Activated T-cell treated with anti-CD3 and anti-CD28 coated beads for 24 hours (primary cell): ENCODE results near the gene NUP93.
"Not testable (repeated sequence)": the region's sequence is repeated elsewhere in the genome, so short reads cannot be mapped to it uniquely, and the experiment has no call there.

ENCODE experiments used
- DNase-seq: peaks from one replicate; pipeline ENCODE4 v3.0.0-alpha.2; 2020; ENCODE audit warnings: low read depth

Gene NUP93

DNA sequence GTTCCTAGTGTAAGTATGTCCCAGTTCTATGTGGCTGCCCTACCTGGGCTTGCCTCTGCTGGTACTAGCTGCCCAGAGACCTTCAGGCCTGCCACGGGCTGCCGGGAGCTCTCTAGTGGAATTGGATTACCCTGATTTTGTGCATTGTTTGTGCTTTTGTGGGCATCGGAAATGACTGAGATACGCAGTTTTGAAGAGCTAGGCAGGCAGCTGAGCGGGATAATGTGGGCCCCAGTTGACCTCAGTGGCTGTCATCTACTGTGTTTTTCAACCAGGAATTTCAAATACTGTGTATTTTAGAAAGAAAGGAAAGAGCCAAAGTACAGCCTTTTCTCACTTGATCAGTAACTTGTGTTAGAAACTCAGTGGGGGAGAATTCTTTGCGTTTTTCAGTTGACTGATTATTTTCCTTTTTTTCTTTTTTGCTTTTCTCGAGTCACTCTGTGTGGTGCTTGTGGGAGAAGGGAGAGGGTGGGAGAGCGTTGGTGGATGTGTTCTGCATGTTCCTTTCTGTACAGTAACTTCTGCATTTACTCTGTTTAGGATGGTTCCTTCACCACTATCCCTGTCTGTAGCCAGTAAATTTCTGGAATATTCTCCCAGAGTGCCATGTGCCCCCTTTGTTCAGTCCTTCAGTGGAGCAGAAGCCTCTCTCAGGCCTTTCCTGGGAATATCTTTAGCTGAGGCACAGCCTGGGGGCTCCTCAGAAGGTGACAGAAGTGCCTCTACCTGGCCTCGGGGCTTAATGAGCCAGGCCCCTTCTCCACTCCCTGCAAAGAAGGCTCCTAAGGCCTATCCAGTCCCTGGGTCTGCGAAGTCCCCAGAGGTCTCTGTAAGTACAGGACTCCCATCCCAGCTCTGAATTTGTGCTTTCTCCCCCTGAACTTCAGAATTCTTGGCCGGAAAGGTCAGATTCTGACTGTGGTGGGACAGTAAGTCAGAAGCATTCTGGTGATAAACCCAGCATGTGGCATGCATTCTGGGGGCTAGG lies 120.1 kb downstream of the NUP93 start:
- no peak for DNase-seq

GRCh38 chr16:56851671-56852400 lies 121.9 kb downstream of the NUP93 start:
- no peak for DNase-seq

DNA sequence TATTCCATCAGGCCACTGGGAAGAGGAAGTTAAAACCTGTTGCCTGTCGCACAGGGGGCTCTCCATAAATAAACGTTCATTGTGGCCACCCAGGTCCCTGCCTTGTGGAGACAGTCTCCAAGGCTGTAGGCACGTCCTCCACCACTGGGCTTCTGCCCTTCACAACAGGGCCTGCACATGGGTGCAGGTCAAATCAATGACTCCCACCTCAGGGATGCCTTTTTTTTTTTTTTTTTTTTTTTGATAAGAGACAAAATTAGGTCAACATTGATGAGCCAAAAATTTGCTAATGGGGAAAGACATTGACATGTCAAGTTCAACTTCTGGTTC lies 122.4 kb downstream of the NUP93 start:
- DNase-seq, result no peak

GRCh38 chr16:56852968-56853367 lies 123.0 kb downstream of the NUP93 start:
- DNase-seq, result no peak

DNA sequence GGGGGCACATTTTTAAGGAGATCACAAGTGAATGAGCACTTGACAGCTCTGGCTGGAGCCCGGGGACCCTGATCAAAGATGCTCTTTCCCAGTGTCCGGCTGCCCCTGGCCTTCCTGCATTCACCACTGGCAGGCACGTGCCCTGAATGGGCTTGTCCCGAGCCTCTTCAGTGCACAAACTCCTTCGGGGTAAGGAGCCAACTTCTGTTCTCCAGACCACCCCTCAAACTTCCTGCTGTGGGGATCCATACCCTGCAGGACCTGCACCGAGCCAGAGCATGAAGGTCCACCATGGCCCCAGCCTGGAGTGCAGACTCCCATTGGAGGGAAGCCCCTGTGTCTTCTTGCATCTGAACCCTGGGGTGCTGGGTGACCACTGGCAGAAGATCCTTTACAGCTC lies 125.3 kb downstream of the NUP93 start:
- no peak for DNase-seq

DNA sequence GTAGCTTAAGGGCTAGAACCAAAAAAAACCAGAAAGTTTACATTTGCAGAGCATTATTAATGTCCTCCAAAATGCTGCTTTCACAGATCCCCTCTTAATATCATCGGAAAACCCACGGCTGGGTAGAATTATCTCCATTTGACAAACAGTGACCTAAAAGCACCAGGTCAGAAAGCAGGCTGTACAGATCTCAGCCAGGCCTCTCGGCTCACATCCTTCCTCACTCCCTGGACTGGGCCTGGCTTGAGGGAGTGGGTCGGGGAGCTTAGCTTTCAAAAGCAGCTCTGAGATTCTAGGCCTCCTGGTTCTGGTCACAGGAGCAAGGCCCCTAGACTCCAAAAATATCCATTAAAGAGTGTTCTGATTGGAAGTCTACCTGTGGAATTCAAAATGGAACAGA lies 126.0 kb downstream of the NUP93 start:
- no peak for DNase-seq

DNA sequence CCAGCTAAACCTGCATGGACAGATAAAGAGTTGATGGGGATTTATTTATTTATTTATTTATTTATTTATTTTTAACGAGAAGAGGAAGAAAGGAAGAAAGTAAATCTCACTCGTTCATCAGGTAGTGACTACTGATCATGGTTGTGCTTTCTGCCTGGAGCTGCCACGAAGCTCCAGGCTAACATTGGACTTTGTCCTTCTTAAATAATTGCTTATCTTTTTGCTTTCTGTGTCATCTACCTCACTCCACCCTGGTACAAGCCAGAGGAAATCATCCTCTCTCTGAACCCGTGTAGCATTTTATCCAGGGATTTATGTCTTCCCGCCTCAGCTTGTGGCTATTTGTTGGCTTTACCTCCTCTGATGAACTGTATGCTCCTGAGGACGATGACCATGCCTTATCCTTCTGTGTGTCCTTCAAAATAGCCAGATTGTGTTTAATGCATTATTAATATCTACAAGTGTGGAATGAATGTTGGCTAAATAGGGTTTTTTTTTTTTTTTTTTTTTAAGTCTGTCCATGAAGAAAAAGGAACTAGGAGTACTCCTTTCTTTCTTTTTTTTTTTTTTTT lies 127.0 kb downstream of the NUP93 start:
- no peak for DNase-seq

GRCh38 chr16:56858374-56858773 lies 128.4 kb downstream of the NUP93 start:
- no peak for DNase-seq

DNA sequence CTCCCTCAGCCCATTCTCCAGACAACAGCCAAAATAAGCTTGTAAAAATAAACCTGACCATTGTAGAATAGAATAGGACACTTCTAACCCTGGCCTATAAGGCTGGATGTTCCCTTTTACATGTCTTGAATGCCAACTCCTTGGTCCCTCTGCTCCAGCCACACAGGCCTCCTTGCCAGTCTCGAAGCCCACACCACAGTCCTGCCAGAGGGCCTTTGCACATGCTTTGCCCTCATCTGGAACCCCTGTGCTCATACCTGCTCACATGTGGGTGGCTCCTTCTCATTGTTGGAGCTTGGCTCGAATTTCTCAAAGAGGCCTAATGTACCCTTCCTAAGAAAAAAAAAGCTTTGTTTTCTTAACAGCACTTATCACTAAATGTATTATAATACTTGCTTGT lies 129.7 kb downstream of the NUP93 start:
- DNase-seq, result no peak

- peak; percentile 11 for DNase-seq
These were observed 130.5 kb downstream of the NUP93 start for GRCh38 chr16:56860226-56861020.

GRCh38 chr16:56861092-56861610 lies 131.2 kb downstream of the NUP93 start:
- no peak for DNase-seq

- DNase-seq, result no peak
These were observed 131.8 kb downstream of the NUP93 start for GRCh38 chr16:56861756-56862155.

DNA sequence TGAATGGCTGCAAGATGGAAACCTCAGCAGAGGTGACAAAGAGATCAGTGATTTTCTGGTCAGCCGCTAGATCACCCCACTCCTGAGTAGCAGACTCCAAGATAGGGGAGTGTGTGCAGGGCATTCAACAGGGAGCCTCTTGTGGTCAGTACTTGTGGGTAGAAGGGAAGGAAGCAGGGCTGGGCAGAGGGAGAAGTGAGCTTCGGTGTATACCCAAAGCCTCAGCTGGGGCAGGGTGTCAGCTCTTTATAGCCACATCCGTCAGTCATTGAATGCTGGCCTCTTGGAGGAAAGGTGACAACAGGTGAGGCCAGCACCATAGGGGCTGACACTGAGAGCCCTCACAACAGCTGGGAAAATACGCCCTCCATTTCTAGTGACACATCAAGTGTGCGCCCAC lies 132.8 kb downstream of the NUP93 start:
- DNase-seq, result no peak

DNA sequence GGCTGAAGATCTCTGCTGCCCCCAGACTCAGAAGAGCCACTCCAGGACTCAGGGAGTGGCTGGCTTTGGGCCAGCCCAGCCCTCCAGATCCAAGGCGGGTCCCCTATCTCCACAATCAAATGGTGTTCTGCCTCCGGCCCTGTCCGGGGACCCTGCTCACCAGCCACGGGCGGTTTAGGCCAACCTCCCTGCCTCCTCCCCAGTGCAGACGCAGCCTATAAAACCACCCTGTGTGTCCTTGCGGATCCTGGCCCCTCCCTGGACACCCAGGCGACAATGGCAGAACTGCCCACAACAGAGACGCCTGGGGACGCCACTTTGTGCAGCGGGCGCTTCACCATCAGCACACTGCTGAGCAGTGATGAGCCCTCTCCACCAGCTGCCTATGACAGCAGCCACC lies 135.0 kb downstream of the NUP93 start, which contains the start of gene SLC12A3:
Gene SLC12A3 (plus strand): TSS at position 248 of the 400 bp plus-strand sequence. CDS start 29 bp downstream, at position 277.
- no peak for DNase-seq

DNA sequence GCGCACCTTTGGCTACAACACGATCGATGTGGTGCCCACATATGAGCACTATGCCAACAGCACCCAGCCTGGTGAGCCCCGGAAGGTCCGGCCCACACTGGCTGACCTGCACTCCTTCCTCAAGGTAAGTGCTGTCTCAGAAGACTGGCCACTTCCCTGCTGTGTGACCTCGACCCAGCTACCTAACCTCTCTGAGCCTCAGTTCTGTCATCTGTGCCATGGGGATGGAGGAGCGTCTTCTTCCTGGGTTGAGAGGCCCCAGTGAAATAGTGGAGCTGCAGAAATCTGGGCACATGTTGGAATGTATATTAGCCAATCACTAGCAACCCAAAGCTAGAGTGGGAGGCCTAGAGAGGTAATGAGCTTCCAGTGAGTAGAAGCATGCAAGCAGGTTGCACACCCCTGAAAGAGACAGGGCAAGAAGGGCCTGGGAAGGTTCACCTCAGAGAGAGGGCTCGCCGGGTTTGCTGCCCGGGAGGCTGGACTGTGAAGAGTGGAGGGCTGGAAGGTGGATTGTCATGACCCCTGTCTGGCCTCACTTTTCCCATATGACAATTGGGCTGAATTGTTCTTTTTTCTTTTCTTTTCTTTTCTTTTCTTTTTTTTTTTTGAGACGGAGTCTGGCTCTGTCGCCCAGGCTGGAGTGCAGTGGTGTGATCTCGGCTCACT lies 135.6 kb downstream of the NUP93 start:
- DNase-seq, result no peak

DNA sequence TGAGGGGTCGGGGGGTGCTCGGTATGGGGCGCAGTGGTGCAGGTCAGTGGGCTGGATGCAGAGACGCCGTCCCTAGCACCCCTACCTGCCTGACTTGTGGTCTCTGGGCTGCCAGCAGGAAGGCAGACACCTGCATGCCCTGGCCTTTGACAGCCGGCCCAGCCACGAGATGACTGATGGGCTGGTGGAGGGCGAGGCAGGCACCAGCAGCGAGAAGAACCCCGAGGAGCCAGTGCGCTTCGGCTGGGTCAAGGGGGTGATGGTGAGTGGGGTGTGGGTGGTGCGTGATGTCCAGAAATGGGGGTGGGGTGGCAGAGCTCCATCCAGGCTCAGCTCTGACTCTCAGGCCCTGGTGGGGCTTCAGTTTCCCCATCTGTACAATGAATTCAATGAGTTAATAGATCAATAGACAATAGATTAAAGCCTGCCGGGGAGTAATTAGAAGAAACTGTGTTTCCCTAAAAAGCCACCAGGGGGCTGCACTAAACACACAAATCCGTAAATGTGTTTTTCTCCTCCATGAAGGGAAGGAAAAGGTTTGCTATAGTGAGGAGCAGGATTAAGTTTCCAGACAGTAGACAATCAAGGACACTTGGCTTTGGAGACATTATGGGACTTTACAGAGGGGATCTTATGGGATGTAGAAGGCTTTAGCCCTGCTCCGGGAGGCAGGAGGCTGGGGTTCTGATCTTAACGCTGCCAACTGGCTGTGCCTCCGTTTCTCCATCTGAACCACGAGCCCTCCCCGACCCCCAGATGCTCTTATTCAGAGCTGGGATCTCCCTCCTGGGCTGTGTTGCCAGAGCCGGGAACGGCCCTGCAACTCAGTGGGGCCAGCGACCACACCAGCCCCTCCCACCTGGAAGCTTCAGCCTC lies 137.3 kb downstream of the NUP93 start:
- DNase-seq, result peak; percentile 32

GRCh38 chr16:56868175-56868574 lies 138.2 kb downstream of the NUP93 start:
- no peak for DNase-seq

DNA sequence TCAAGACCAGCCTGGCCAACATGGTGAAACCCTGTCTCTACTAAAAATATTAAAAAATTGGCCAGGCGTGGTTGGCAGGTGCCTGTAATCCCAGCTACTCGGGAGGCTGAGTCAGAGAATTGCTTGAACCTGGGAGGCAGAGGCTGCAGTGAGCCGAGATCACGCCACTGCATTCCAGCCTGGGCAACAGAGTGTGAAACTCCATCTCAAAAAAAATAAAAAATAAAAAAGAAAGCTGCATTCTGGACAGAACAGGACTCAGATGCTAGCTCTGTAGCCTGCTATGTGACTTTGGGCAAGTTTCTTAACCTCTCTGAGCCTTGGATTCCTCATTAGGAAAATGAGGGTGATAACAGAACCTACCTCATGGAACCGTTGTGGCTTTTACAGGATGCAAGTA lies 138.8 kb downstream of the NUP93 start:
- not testable (repeated sequence) for DNase-seq

GRCh38 chr16:56869513-56870275 lies 139.8 kb downstream of the NUP93 start:
- DNase-seq, result no peak
